ENCODE results near the gene CD52. TPM values are rescaled to one million over a fixed set of nuclear protein-coding genes. Genes with fewer than 3 reads are reported as not detected.

The CD52 gene
- total and polyA plus RNA-seq, 12 donors, result 2.5 to 239 (median 5.6) TPM; not detected in 2

DNA sequence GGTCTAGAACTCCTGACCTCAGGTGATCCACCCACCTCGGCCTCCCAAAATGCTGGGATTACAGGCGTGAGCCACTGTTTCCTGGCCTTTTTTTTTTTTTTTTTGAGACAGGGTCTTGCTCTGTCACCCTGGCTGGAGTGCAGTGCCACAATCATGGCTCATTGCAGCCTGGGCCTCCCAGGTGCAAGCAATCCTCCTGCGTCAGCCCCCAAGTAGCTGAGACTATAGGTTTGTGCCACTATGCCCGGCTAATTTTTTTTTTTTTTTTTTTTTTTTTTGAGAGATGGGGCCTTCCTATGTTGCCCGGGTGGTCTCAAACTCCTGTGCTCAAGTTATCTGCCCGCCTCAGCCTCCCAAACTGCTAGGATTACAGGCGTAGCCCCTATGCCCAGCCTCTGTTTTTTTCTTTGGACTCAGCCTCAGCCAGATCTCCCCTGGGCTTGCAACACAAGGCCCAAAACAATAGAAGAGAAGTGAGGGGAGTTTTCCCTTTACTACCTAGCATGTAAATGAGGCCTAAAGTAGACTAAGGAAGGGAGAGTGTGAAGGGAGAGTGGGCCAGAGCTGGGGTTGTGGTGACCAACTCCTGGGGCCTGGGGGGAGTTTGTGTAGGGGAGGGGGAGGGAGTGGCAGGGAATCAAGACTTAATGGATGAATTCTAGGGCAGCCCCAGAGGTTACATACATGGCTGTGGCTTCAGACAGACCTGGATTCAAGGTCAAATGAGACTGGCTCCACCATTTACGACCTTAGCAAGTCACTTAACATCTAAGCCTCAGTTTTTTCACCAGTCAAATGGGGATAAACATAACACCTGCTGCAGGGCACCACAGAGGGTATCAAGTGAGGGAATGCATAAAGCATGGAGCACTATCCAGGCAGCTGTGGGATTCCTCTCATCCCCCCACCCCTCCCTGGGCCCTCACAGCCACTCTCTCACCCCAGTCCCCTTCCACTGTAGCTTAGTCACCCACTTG is 1.6 kb upstream of the CD52 start:
- 76 to 92% (median 82%) methylated on average over 8 of the region's 8 CpGs for WGBS, 4 donors

GRCh38 chr1:26317146-26317545 is 612 bp upstream of the CD52 start:
- TF ChIP-seq POLR2A (IDR thresholded peaks at IDR 0.05), result no peak
- TF ChIP-seq, protein P1, sequence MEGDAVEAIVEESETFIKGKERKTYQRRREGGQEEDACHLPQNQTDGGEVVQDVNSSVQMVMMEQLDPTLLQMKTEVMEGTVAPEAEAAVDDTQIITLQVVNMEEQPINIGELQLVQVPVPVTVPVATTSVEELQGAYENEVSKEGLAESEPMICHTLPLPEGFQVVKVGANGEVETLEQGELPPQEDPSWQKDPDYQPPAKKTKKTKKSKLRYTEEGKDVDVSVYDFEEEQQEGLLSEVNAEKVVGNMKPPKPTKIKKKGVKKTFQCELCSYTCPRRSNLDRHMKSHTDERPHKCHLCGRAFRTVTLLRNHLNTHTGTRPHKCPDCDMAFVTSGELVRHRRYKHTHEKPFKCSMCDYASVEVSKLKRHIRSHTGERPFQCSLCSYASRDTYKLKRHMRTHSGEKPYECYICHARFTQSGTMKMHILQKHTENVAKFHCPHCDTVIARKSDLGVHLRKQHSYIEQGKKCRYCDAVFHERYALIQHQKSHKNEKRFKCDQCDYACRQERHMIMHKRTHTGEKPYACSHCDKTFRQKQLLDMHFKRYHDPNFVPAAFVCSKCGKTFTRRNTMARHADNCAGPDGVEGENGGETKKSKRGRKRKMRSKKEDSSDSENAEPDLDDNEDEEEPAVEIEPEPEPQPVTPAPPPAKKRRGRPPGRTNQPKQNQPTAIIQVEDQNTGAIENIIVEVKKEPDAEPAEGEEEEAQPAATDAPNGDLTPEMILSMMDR (IDR thresholded peaks at IDR 0.05), result no peak
- no peak overlapping the region for H3K27ac ChIP-seq
- intact Hi-C loops (cut with DNase I), result no loop called here
- H3K27me3 ChIP-seq, result no peaks in the 10 kb centered on the region
- no peaks in the 10 kb centered on the region for H3K9me3 ChIP-seq (replicated peaks in 1 of 3)
- no peaks in the 10 kb centered on the region for H3K4me1 ChIP-seq (replicated peaks in 1 of 2)
- WGBS, 4 donors, result 75 to 87% (median 81%) methylated on average over 2 of the region's 2 CpGs
- H3K36me3 ChIP-seq (replicated peaks in 1 of 2), result no peaks in the 10 kb centered on the region
- H3K4me3 ChIP-seq, result no peak overlapping the region
- DNase-seq, result no peak

More for the DNA sequence above, 1.6 kb upstream of the CD52 start:
- TF ChIP-seq, protein P1 (IDR thresholded peaks at IDR 0.05), result no peak
- TF ChIP-seq POLR2A (IDR thresholded peaks at IDR 0.05), result no peak
- intact Hi-C loops (cut with DNase I), result no loop called here
- no peak for DNase-seq
- no peaks in the 10 kb centered on the region for H3K27me3 ChIP-seq
- H3K4me1 ChIP-seq (replicated peaks in 1 of 2), result no peaks in the 10 kb centered on the region
- H3K36me3 ChIP-seq (replicated peaks in 1 of 2), result no peaks in the 10 kb centered on the region
- H3K4me3 ChIP-seq, result no peak overlapping the region
- no peak overlapping the region for H3K27ac ChIP-seq
- no peaks in the 10 kb centered on the region for H3K9me3 ChIP-seq (replicated peaks in 1 of 3)

DNA sequence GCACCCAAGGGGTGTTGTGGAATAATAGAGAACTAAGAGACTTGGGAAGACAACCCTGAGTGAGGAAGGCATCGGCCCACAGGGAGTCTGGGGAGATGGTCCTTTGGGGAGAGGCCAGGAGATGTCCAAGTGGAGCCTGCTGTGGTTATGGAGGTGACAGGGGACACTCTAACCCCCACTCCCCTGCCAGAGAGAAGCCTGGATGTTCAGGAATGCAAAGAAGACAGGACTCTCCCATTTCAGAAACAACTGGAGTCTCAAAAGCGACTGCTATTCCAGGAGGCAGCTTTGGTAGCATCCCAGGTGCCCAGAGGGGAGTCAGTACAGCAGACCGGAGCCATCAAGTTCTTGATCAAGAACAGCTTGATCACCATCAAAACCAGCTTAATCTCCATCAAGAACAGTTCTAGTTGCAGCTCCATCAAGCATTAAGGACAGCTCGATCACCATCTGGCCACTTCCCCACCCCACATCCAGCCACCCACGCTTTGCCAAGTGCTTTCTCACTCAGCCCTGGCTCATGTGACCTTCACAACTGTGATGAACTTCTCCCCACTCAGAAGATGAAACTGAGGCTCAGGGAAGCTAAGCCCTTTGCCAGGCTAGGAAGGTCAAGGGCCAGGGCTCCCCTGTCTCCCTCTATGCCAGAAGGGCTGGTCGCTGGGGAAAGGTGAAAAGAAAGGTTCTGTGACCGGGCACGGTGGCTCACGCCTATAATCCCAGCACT is 743 bp downstream of the CD52 start:
- intact Hi-C loops (cut with DNase I), result no loop called here
- H3K9me3 ChIP-seq (replicated peaks in 1 of 3), result no peaks in the 10 kb centered on the region
- H3K4me1 ChIP-seq (replicated peaks in 1 of 2), result no peaks in the 10 kb centered on the region
- 68 to 78% (median 71%) methylated on average over 8 to 9 of the region's 9 CpGs for WGBS, 4 donors
- DNase-seq, result peak in 4 of 7 donors; percentile 34 to 43 (median 40)
- no peaks in the 10 kb centered on the region for H3K36me3 ChIP-seq (replicated peaks in 1 of 2)
- H3K27ac ChIP-seq, result peak overlapping the region in 1 of 5 donors; percentile 6
- H3K4me3 ChIP-seq, result no peak overlapping the region
- TF ChIP-seq POLR2A (IDR thresholded peaks at IDR 0.05), result no peak
- TF ChIP-seq, protein P1 (IDR thresholded peaks at IDR 0.05), result no peak
- H3K27me3 ChIP-seq, result no peaks in the 10 kb centered on the region

- Histone ChIP-seq H3K27ac (no peak overlapping the region), H3K4me1 (replicated peaks in 1 of 2) (no peaks in the 10 kb centered on the region), H3K27me3 (no peaks in the 10 kb centered on the region), H3K36me3 (replicated peaks in 1 of 2) (no peaks in the 10 kb centered on the region), H3K4me3 (no peak overlapping the region), H3K9me3 (replicated peaks in 1 of 3) (no peaks in the 10 kb centered on the region)
- TF ChIP-seq POLR2A (IDR thresholded peaks at IDR 0.05), result no peak
- TF ChIP-seq, protein P1 (IDR thresholded peaks at IDR 0.05), result no peak
- intact Hi-C loops (cut with DNase I), result loop anchor here (2.0 to 5.0 kb wide), 3 partner anchors 39 to 154 kb away; partner anchors contain the start of genes C1orf232 (in 1 of the 2), SH3BGRL3 (in 1 of the 2) and ZNF593 (in 1 of the 2)
- DNase-seq, result no peak
- 46 to 61% (median 58%) methylated on average over 2 of the region's 2 CpGs; no CpG with 5 or more reads in 1 of the 4 donors for WGBS, 4 donors
These were observed 3.1 kb downstream of the CD52 start for GRCh38 chr1:26320896-26321295.

Data from adrenal gland (tissue), 12 donors.